ENCODE results near the gene DEUP1. TPM values are rescaled to one million over a fixed set of nuclear protein-coding genes. Genes with fewer than 3 reads are reported as not detected.
A peak's percentile ranks its signal among the peaks of the same experiment; 100 is the strongest.

Gene DEUP1
- total RNA-seq, 2 donors from 2014 or later = 0.29 TPM; not detected in 1

DNA sequence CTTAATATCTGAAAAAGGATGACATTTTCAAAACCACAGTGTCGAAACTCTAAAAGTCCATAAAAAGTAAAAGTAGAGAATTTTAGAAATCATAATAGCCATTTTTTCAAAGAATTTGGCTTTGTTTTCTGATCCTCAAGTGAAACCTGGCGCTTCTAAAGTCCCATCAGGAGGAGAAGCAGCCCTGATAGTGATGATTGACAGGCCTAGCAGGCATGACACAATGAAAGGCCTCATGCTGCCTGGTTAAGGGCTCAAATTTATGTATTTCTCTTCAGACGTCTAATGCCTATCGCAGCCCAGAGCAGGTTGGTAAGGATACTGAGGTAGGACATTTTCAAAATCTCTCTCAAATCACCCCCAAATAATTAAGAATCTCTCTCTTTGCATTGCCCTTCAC is 3.9 kb upstream of the DEUP1 start:
- no peaks in the 10 kb centered on the region for H3K9me3 ChIP-seq
- no peak overlapping the region for H3K27ac ChIP-seq
- H3K36me3 ChIP-seq = no peaks in the 10 kb centered on the region
- DNase-seq = no peak
- no peak overlapping the region for H3K4me3 ChIP-seq
- TF ChIP-seq, protein P1, sequence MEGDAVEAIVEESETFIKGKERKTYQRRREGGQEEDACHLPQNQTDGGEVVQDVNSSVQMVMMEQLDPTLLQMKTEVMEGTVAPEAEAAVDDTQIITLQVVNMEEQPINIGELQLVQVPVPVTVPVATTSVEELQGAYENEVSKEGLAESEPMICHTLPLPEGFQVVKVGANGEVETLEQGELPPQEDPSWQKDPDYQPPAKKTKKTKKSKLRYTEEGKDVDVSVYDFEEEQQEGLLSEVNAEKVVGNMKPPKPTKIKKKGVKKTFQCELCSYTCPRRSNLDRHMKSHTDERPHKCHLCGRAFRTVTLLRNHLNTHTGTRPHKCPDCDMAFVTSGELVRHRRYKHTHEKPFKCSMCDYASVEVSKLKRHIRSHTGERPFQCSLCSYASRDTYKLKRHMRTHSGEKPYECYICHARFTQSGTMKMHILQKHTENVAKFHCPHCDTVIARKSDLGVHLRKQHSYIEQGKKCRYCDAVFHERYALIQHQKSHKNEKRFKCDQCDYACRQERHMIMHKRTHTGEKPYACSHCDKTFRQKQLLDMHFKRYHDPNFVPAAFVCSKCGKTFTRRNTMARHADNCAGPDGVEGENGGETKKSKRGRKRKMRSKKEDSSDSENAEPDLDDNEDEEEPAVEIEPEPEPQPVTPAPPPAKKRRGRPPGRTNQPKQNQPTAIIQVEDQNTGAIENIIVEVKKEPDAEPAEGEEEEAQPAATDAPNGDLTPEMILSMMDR (IDR thresholded peaks at IDR 0.05) = no peak
- intact Hi-C loops (cut with DNase I) = no loop called here
- H3K9ac ChIP-seq (ENCODE audit: low read depth in 2 of 2, low read length in 2 of 2) = no peak overlapping the region
- no peaks in the 10 kb centered on the region for H3K27me3 ChIP-seq
- no peaks in the 10 kb centered on the region for H3K4me1 ChIP-seq

DNA sequence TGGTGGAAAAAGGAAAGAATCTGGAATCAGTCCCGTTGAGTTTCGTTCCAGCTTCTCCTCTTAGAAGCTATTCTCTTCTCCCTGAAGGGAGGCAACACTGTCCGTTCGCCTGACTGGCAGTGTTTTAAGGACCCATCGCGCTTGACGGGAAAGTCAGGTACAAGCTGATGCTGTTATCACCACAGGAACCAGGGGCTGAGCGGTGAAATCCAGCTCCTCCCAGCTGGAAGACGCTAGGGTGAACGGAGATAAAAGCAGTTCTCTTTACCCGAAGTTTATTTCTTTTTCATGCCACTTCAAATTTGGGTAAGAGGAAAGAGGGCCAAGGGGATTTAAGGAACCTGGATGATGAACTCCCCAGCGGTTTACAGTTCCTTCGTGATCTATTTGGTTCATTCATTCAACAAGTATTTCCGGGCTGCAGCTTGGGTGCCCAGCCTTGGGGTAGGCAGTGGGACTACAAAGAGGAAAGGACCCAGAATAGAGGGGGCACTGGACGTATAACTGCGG is 551 bp upstream of the DEUP1 start:
- Histone ChIP-seq H3K27ac (no peak overlapping the region), H3K36me3 (no peaks in the 10 kb centered on the region), H3K4me3 (peak overlapping the region; percentile 35), H3K9me3 (no peaks in the 10 kb centered on the region), H3K4me1 (no peaks in the 10 kb centered on the region), H3K27me3 (no peaks in the 10 kb centered on the region), H3K9ac (ENCODE audit: low read depth in 2 of 2, low read length in 2 of 2) (no peak overlapping the region)
- intact Hi-C loops (cut with DNase I) = no loop called here
- TF ChIP-seq, protein P1 (IDR thresholded peaks at IDR 0.05) = no peak
- DNase-seq = peak; percentile 19

GRCh38 chr11:93340223-93340622 is 9.7 kb downstream of the DEUP1 start:
- H3K27me3 ChIP-seq = no peaks in the 10 kb centered on the region
- TF ChIP-seq, protein P1 (IDR thresholded peaks at IDR 0.05) = no peak
- H3K27ac ChIP-seq = no peak overlapping the region
- no peaks in the 10 kb centered on the region for H3K4me1 ChIP-seq
- no peak overlapping the region for H3K9ac ChIP-seq (ENCODE audit: low read depth in 2 of 2, low read length in 2 of 2)
- intact Hi-C loops (cut with DNase I) = no loop called here
- no peak for DNase-seq
- H3K36me3 ChIP-seq = no peaks in the 10 kb centered on the region
- no peaks in the 10 kb centered on the region for H3K9me3 ChIP-seq
- H3K4me3 ChIP-seq = no peak overlapping the region

DNA sequence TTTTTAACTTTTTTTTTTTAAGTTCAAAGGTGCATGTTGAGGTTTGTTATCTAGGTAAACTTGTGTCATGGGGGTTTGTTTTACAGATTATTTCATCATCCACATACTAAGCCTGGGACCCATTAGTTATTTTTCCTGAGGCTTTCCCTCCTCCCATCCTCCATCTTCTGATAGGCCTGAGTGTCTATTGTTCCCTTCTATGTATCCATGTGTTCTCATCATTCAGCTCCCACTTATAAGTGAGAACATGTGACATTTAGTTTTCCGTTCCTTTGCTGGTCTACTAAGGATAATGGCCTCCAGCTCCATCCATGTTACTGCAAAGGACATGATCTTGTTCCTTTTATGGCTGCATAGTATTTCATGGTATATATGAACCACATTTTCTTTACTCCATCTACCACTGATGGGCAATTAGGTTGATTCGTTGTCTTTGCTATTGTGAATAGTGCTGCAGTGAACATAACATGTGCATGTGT is 14.4 kb downstream of the DEUP1 start:
- Histone ChIP-seq H3K9me3 (no peaks in the 10 kb centered on the region), H3K36me3 (no peaks in the 10 kb centered on the region), H3K4me3 (no peak overlapping the region), H3K27ac (no peak overlapping the region), H3K9ac (ENCODE audit: low read depth in 2 of 2, low read length in 2 of 2) (no peak overlapping the region), H3K4me1 (no peaks in the 10 kb centered on the region), H3K27me3 (no peaks in the 10 kb centered on the region)
- DNase-seq = no peak
- intact Hi-C loops (cut with DNase I) = no loop called here
- TF ChIP-seq, protein P1 (IDR thresholded peaks at IDR 0.05) = no peak

GRCh38 chr11:93348930-93349329 is 18.4 kb downstream of the DEUP1 start:
- Histone ChIP-seq H3K4me1 (no peaks in the 10 kb centered on the region), H3K36me3 (no peaks in the 10 kb centered on the region), H3K4me3 (no peak overlapping the region), H3K9me3 (no peaks in the 10 kb centered on the region), H3K27me3 (no peaks in the 10 kb centered on the region), H3K27ac (no peak overlapping the region), H3K9ac (ENCODE audit: low read depth in 2 of 2, low read length in 2 of 2) (no peak overlapping the region)
- no peak for DNase-seq
- intact Hi-C loops (cut with DNase I) = no loop called here
- TF ChIP-seq, protein P1 (IDR thresholded peaks at IDR 0.05) = no peak
